HFFc6 (cell line): ENCODE results near the gene OLFML1. TPM values are rescaled to one million over a fixed set of nuclear protein-coding genes. Genes with fewer than 3 reads are reported as not detected.

ENCODE experiments used
- DNase-seq: peaks from one replicate; pipeline ENCODE4 v3.0.0-alpha.2; 2018
- H3K27ac Mint-ChIP-seq: 2 replicates; pipeline ENCODE4 v1.8.0; 2020; ENCODE audit warnings: mild to moderate bottlenecking, mixed read lengths
- H3K27me3 Mint-ChIP-seq: 2 replicates; pipeline ENCODE4 v1.8.0; 2021; ENCODE audit warnings: mild to moderate bottlenecking, moderate library complexity, mixed read lengths; ENCODE audit not compliant: insufficient read depth
- H3K36me3 Mint-ChIP-seq: 2 replicates; pipeline ENCODE4 v1.8.0; 2021; ENCODE audit warnings: low read depth, mixed read lengths
- H3K4me1 Mint-ChIP-seq: 2 replicates; pipeline ENCODE4 v1.8.0; 2020; ENCODE audit warnings: low read depth, mixed read lengths
- H3K4me3 Mint-ChIP-seq: 2 replicates; pipeline ENCODE4 v1.8.0; 2020; ENCODE audit warnings: mild to moderate bottlenecking, moderate library complexity, mixed read lengths
- H3K9me3 Mint-ChIP-seq: 2 replicates; pipeline ENCODE4 v1.8.0; 2020; ENCODE audit warnings: mild to moderate bottlenecking, mixed read lengths
- CTCF ChIP-seq: fragments of 200-600 bp; sonication (generic); IDR thresholded peaks from 2 replicates; pipeline ENCODE4 v1.5.0; 2021; ENCODE audit warnings: antibody characterized with exemption, mild to moderate bottlenecking
- total RNA-seq, 6 experiments: library from RNA; stranded (reverse); fragmentation: NEBNext Ultra II Directional; extraction: Animal tissue kit (Norgen Biotek cat#: 25700); gene quantifications; 2 replicates in 1 of 6; 3 replicates in 5 of 6; pipeline ENCODE4 v1.2.3, GENCODE V29; 2021

OLFML1 gene
- total RNA-seq, 6 experiments from 2014 or later: 0.20 to 0.43 (median 0.25) TPM; not detected in 3

- no peaks in the 10 kb centered on the region for H3K36me3 Mint-ChIP-seq
- no peaks in the 10 kb centered on the region for H3K4me1 Mint-ChIP-seq
- no peak for DNase-seq
- H3K9me3 Mint-ChIP-seq: no peaks in the 10 kb centered on the region
- no peak overlapping the region for H3K4me3 Mint-ChIP-seq
- H3K27ac Mint-ChIP-seq: no peak overlapping the region
- peaks cover 15% of the 10 kb centered on the region for H3K27me3 Mint-ChIP-seq
- TF ChIP-seq CTCF: no peak
Observed at GRCh38 chr11:7533199-7534041, 48.1 kb downstream of the OLFML1 start.

DNA sequence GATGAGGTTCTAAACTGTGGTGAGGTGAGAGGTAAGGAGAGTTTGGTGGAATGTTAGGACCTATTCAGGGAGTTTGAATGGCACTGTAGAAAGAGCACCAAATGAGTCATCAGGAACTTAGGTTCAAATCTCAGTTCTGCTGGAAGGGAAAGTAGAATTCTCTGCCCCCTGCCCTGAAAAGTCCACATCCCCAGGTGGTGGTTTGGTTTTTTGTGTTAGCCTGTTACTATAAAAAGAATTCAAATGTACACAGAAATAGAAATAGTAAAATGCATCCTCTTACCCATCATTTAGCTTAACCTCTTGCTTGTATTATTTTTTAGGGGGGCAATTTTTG, 48.7 kb downstream of the OLFML1 start:
- no peak overlapping the region for H3K4me3 Mint-ChIP-seq
- no peaks in the 10 kb centered on the region for H3K4me1 Mint-ChIP-seq
- no peak overlapping the region for H3K27ac Mint-ChIP-seq
- H3K36me3 Mint-ChIP-seq: no peaks in the 10 kb centered on the region
- DNase-seq: no peak
- H3K27me3 Mint-ChIP-seq: peaks cover 13% of the 10 kb centered on the region
- no peaks in the 10 kb centered on the region for H3K9me3 Mint-ChIP-seq
- no peak for TF ChIP-seq CTCF

DNA sequence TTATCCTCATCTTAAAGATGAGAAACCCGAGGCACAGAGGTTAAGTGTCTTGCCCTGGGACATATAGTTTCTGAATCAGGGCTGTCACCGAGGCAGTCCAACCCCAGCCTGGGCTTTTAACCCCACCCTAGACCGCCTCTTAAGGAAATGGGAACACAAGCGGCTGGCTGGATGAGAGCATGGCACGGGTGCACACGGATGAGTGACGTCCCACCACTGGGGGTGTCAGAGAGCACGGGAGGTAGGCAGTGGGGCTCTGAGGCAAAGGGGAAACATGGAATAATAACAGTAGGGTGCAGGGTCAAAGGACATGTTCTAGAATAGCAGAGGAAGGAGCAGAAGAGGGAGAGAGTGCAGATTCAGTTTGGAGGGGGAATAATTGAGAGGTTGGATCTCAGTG, 50.8 kb downstream of the OLFML1 start:
- H3K9me3 Mint-ChIP-seq: no peaks in the 10 kb centered on the region
- peaks cover 14% of the 10 kb centered on the region for H3K27me3 Mint-ChIP-seq
- TF ChIP-seq CTCF: peak; percentile 23; the same call in 1 of the 2 replicates
- no peak overlapping the region for H3K4me3 Mint-ChIP-seq
- H3K36me3 Mint-ChIP-seq: no peaks in the 10 kb centered on the region
- no peak for DNase-seq
- H3K27ac Mint-ChIP-seq: no peak overlapping the region
- peaks cover 4% of the 10 kb centered on the region; the same call in 1 of the 2 replicates for H3K4me1 Mint-ChIP-seq

DNA sequence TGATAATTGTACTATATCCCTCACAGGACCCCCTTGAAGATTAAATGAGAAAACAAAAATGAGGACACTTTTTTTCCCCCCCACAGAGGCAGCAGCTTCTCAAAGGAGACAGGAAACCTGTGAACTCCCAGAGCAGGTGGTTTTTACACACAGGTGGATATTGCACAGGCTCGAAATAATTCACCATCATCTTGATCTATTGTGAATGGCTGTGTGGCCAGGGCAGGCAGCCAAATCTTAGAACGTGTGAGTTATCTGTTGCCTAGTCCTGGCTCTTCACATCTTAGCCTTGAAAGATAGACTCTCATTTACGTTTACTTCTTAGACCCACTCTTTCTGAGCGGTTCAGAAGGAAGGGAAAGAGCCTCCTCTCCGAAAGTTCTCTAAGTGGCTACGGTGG, 52.0 kb downstream of the OLFML1 start:
- no peaks in the 10 kb centered on the region for H3K36me3 Mint-ChIP-seq
- no peak for TF ChIP-seq CTCF
- H3K9me3 Mint-ChIP-seq: no peaks in the 10 kb centered on the region
- H3K4me1 Mint-ChIP-seq: peaks cover 5% of the 10 kb centered on the region; the same call in 1 of the 2 replicates
- H3K27ac Mint-ChIP-seq: no peak overlapping the region
- peaks cover 15% of the 10 kb centered on the region for H3K27me3 Mint-ChIP-seq
- no peak overlapping the region for H3K4me3 Mint-ChIP-seq
- DNase-seq: no peak

DNA sequence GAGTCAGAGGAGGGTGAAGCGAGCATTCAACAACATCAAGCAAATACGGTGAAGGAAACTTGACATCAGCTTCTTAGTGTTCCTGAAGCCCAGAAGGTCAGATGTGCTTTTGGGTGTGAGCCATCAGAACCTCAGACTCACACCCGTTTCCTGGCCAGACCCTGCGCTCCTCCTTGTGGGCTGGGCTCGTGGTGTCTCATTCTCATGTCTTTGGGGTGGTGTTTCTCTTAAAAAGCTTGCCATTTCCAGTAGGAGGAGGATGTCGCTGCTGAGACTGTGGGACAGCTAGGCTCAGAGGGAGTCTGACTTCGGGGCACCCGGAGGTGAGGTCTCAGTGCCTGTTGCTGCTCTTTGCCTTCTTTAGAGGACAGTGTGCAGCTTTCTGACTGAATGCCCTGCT, 52.7 kb downstream of the OLFML1 start:
- Mint-ChIP-seq H3K4me1 (peaks cover 5% of the 10 kb centered on the region; the same call in 1 of the 2 replicates), H3K4me3 (no peak overlapping the region), H3K36me3 (no peaks in the 10 kb centered on the region), H3K27me3 (peaks cover 15% of the 10 kb centered on the region), H3K27ac (no peak overlapping the region), H3K9me3 (no peaks in the 10 kb centered on the region)
- DNase-seq: no peak
- no peak for TF ChIP-seq CTCF
